Spleen (tissue), 11 donors: Measurements from ENCODE around the gene TFPI. TPM values are rescaled to one million over a fixed set of nuclear protein-coding genes. Genes with fewer than 3 reads are reported as not detected.

Experiments used
- DNase-seq: peaks from one replicate; pipeline ENCODE4 v3.0.0-alpha.2; 2020
- H3K27ac ChIP-seq, 8 donors: fragments of 200-600 bp; sonication (generic) in 7 of 8; 1 replicate in 4 of 8; 2 replicates in 4 of 8; pipeline versions ENCODE4 v1.5.0 to v1.8.0; 2016 to 2021; ENCODE audit warnings: inconsistent platforms in 4 of 8, mild to moderate bottlenecking in 4 of 8, moderate library complexity in 1 of 8
- H3K27me3 ChIP-seq, 7 donors: fragments of 200-600 bp; sonication (generic) in 6 of 7; replicated peaks in 1 of 7; 1 replicate in 4 of 7; 2 replicates in 3 of 7; pipeline versions ENCODE4 v1.5.0 to v1.8.0; 2016 to 2021; ENCODE audit warnings: inconsistent platforms in 3 of 7, mild to moderate bottlenecking in 1 of 7
- H3K36me3 ChIP-seq, 6 donors: fragments of 200-600 bp; sonication (generic) in 5 of 6; 1 replicate in 4 of 6; 2 replicates in 2 of 6; pipeline versions ENCODE4 v1.5.0 to v1.8.0; 2016 to 2021; ENCODE audit warnings: inconsistent platforms in 2 of 6
- H3K4me1 ChIP-seq, 6 donors: fragments of 200-600 bp; sonication (generic) in 5 of 6; 1 replicate in 3 of 6; 2 replicates in 3 of 6; pipeline versions ENCODE4 v1.5.0 to v1.8.0; 2016 to 2021; ENCODE audit warnings: inconsistent platforms in 3 of 6
- H3K4me3 ChIP-seq, 8 donors: fragments of 200-600 bp; sonication (generic) in 7 of 8; 1 replicate in 4 of 8; 2 replicates in 4 of 8; pipeline versions ENCODE4 v1.5.0 to v1.8.0; 2016 to 2021; ENCODE audit warnings: inconsistent platforms in 4 of 8, mild to moderate bottlenecking in 4 of 8, moderate library complexity in 2 of 8
- H3K9me3 ChIP-seq, 8 donors: fragments of 200-600 bp; sonication (generic) in 7 of 8; 1 replicate in 4 of 8; 2 replicates in 4 of 8; pipeline versions ENCODE4 v1.5.0 to v1.8.0; 2016 to 2021; ENCODE audit warnings: inconsistent platforms in 4 of 8
- CTCF ChIP-seq, 11 experiments: fragments of 200-600 bp in 7 of 11; fragments of 450-650 bp in 4 of 11; sonication (generic) in 4 of 11; IDR thresholded peaks in 8 of 11; conservative IDR thresholded peaks in 3 of 11; 1 replicate in 7 of 11; 2 replicates in 4 of 11; pipeline versions ENCODE4 v1.4.0 to v1.8.0; 2016 to 2021; ENCODE audit warnings: antibody characterized with exemption in 11 of 11, inconsistent platforms in 4 of 11, mild to moderate bottlenecking in 1 of 11
- POLR2A ChIP-seq, 3 donors: fragments of 450-650 bp; IDR thresholded peaks; one replicate each; pipeline ENCODE4 v1.5.1; 2017; ENCODE audit warnings: antibody characterized with exemption in 3 of 3, mild to moderate bottlenecking in 1 of 3
- POLR2AphosphoS5 ChIP-seq, 3 donors: sonication (generic); formaldehyde crosslinking; IDR thresholded peaks; one replicate each; pipeline ENCODE4 v1.5.1; 2017; ENCODE audit warnings: antibody characterized with exemption in 3 of 3
- WGBS, 5 donors: extraction: QIAGEN DNeasy Blood & Tissue Kit in 3 of 5; methylation state at CpG; one replicate each; pipeline versions ENCODE4 v1.1.5 to v1.1.7; 2013 to 2018; 5-methylcytosine and 5-hydroxymethylcytosine counted together
- intact Hi-C: fragments of 100-400 bp; cut with DNase I; formaldehyde crosslinking; loops from one replicate; pipeline ENCODE4 v1.15.0; 2023; ENCODE audit warnings: low total_unique reads
- polyA plus RNA-seq, 3 donors: library from polyadenylated mRNA; stranded (reverse); fragments of 200-250 nt; gene quantifications; one replicate each; pipeline ENCODE4 v1.2.1, GENCODE V29; 2013
- total RNA-seq, 7 donors: library from RNA; depleted of rRNA in 3 of 7; stranded (reverse); fragments of >200 nt in 3 of 7; fragmentation: NEBNext Ultra II Directional in 4 of 7; extraction: Animal tissue kit (Norgen Biotek cat#: 25700) in 4 of 7; gene quantifications; one replicate each; pipeline versions ENCODE4 v1.1.0 to v1.2.1, GENCODE V29; 2016 to 2021
- donor health status: healthy with polysubstance abuse.
- donor health status: DM: no; HTN: no; CAD: no; lungs with moderate emphysema.
- donor health status: DM: no; HTN: no; CAD: no.
- donor health status: Bipolar disorder and iron deficiency.
- donor health status: healthy.
- donor health status: DM: no; HTN: no; CAD: no.
- donor health status: DM: yes; HTN: yes; CAD: no.

TFPI gene
- total and polyA plus RNA-seq, 10 donors = 7.4 to 117 (median 44.8) TPM

GRCh38 chr2:187500585-187501359 lies 53.5 kb downstream of the TFPI start:
- Histone ChIP-seq H3K4me1 (peaks cover 0 to 25% (median 0%) of the 10 kb centered on the region in 6 donors), H3K4me3 (no peak overlapping the region), H3K27ac (no peak overlapping the region), H3K27me3 (no peaks in the 10 kb centered on the region), H3K9me3 (no peaks in the 10 kb centered on the region), H3K36me3 (peaks cover 0 to 8% (median 0%) of the 10 kb centered on the region in 6 donors)
- no peak for DNase-seq
- no peak for TF ChIP-seq POLR2AphosphoS5 (IDR thresholded peaks at IDR 0.05)
- TF ChIP-seq POLR2A (IDR thresholded peaks at IDR 0.05) = no peak
- no peak for TF ChIP-seq CTCF (IDR thresholded peaks at IDR 0.05 in 8 of 11, conservative IDR thresholded peaks at IDR 0.05 in 3 of 11)
- 72 to 88% (median 76%) methylated on average over 7 of the region's 7 CpGs for WGBS, 5 donors
- intact Hi-C loops = no loop called here

DNA sequence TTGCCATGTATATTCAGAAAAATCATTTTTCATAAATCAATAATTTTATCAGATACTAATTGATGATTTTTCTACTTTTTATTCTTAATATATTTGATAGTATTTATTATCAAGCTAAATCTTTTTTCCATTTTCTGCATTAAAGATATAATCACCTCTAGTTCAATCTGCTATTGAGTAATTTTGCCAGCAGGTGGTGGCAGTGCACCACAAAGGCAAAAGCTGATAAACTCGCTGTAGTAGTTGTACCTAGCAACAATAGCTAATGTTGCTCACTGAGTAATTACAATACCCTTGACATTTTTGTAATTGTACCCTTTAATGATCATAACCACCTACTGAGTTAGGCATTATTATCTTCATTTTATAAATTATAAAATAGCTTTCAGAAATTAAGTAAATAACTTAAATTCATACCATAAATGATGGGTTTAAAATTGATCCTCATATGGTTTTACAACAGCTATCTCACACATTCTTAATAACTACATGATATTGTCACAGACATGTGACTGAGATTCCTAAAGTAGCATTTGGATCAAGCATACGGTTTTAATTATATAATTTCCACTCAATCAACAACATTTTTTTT lies 54.2 kb downstream of the TFPI start:
- Histone ChIP-seq H3K27me3 (no peaks in the 10 kb centered on the region), H3K4me1 (peaks cover 0 to 24% (median 0%) of the 10 kb centered on the region in 6 donors), H3K9me3 (no peaks in the 10 kb centered on the region), H3K36me3 (peaks cover 0 to 10% (median 0%) of the 10 kb centered on the region in 6 donors), H3K27ac (no peak overlapping the region), H3K4me3 (no peak overlapping the region)
- DNase-seq = no peak
- intact Hi-C loops = no loop called here
- 25 to 39% (median 28%) methylated on average over 2 of the region's 2 CpGs for WGBS, 5 donors
- peak in 9 of 11 experiments; percentile 14 to 80 (median 59) for TF ChIP-seq CTCF (IDR thresholded peaks at IDR 0.05 in 8 of 11, conservative IDR thresholded peaks at IDR 0.05 in 3 of 11)
- TF ChIP-seq POLR2A (IDR thresholded peaks at IDR 0.05) = no peak

GRCh38 chr2:187497858-187498463 lies 56.3 kb downstream of the TFPI start:
- DNase-seq = no peak
- Histone ChIP-seq H3K27me3 (no peaks in the 10 kb centered on the region), H3K4me3 (no peak overlapping the region), H3K36me3 (peaks cover 0 to 25% (median 0%) of the 10 kb centered on the region in 6 donors), H3K9me3 (peaks cover 0 to 14% (median 6%) of the 10 kb centered on the region in 8 donors), H3K27ac (no peak overlapping the region), H3K4me1 (peaks cover 0 to 13% (median 0%) of the 10 kb centered on the region in 6 donors)
- intact Hi-C loops = no loop called here
- TF ChIP-seq CTCF (IDR thresholded peaks at IDR 0.05 in 8 of 11, conservative IDR thresholded peaks at IDR 0.05 in 3 of 11) (peak in 5 of 11 experiments; percentile 15 to 40 (median 21)), POLR2A (IDR thresholded peaks at IDR 0.05) (no peak), POLR2AphosphoS5 (IDR thresholded peaks at IDR 0.05) (no peak)
- 27 to 58% (median 48%) methylated on average over 1 of the region's 1 CpG for WGBS, 5 donors

- TF ChIP-seq POLR2AphosphoS5 (IDR thresholded peaks at IDR 0.05) = no peak
- no peak for TF ChIP-seq CTCF (IDR thresholded peaks at IDR 0.05 in 8 of 11, conservative IDR thresholded peaks at IDR 0.05 in 3 of 11)
- no peak for TF ChIP-seq POLR2A (IDR thresholded peaks at IDR 0.05)
- Histone ChIP-seq H3K36me3 (peaks cover 0 to 26% (median 0%) of the 10 kb centered on the region in 6 donors), H3K27ac (no peak overlapping the region), H3K27me3 (no peaks in the 10 kb centered on the region), H3K4me3 (no peak overlapping the region), H3K4me1 (peaks cover 0 to 8% (median 0%) of the 10 kb centered on the region in 6 donors), H3K9me3 (peaks cover 0 to 16% (median 9%) of the 10 kb centered on the region in 8 donors)
- WGBS, 5 donors = 84 to 96% (median 92%) methylated on average over 2 of the region's 2 CpGs
- intact Hi-C loops = no loop called here
- DNase-seq = no peak
Measured at GRCh38 chr2:187497140-187497539, 57.1 kb downstream of the TFPI start.
